ENCODE results near the gene RBL2.

Gene RBL2

GRCh38 chr16:53456625-53457024 lies 22.4 kb downstream of the RBL2 start:
- DNase-seq (ENCODE audit: low read depth): no peak

GRCh38 chr16:53457670-53458069 lies 23.4 kb downstream of the RBL2 start:
- peak; percentile 25 for DNase-seq (ENCODE audit: low read depth)

- no peak for DNase-seq (ENCODE audit: low read depth)
Observed at GRCh38 chr16:53458635-53459034, 24.4 kb downstream of the RBL2 start.

- DNase-seq (ENCODE audit: low read depth): no peak
Observed at GRCh38 chr16:53465606-53466280, 31.5 kb downstream of the RBL2 start.

GRCh38 chr16:53476867-53477266 lies 42.6 kb downstream of the RBL2 start:
- no peak for DNase-seq (ENCODE audit: low read depth)

- DNase-seq (ENCODE audit: low read depth): no peak
Observed at GRCh38 chr16:53478965-53479364, 44.7 kb downstream of the RBL2 start.

GRCh38 chr16:53480394-53480793 lies 46.1 kb downstream of the RBL2 start:
- DNase-seq (ENCODE audit: low read depth): no peak

- no peak for DNase-seq (ENCODE audit: low read depth)
Observed at GRCh38 chr16:53482123-53482522, 47.9 kb downstream of the RBL2 start.

- no peak for DNase-seq (ENCODE audit: low read depth)
Observed at GRCh38 chr16:53484542-53484941, 50.3 kb downstream of the RBL2 start.

- no peak for DNase-seq (ENCODE audit: low read depth)
Observed at GRCh38 chr16:53486230-53486629, 52.0 kb downstream of the RBL2 start.

- no peak for DNase-seq (ENCODE audit: low read depth)
Observed at GRCh38 chr16:53489755-53490154, 55.5 kb downstream of the RBL2 start.

- no peak for DNase-seq (ENCODE audit: low read depth)
Observed at GRCh38 chr16:53492503-53492902, 58.2 kb downstream of the RBL2 start.

GRCh38 chr16:53494636-53495035 lies 60.4 kb downstream of the RBL2 start:
- DNase-seq (ENCODE audit: low read depth): no peak

GRCh38 chr16:53495325-53495724 lies 61.1 kb downstream of the RBL2 start:
- no peak for DNase-seq (ENCODE audit: low read depth)

- DNase-seq (ENCODE audit: low read depth): no peak
Observed at GRCh38 chr16:53498984-53499383, 64.7 kb downstream of the RBL2 start.

GRCh38 chr16:53501216-53501859 lies 67.1 kb downstream of the RBL2 start:
- DNase-seq (ENCODE audit: low read depth): no peak

GRCh38 chr16:53502331-53503269 lies 68.3 kb downstream of the RBL2 start, which contains the start of gene AKTIP:
TSS of gene AKTIP (minus strand) at chr16:53503209. CDS start at chr16:53500259, 2,950 bp downstream.
- peak; percentile 7 for DNase-seq (ENCODE audit: low read depth)

GRCh38 chr16:53503270-53503923 lies 69.1 kb downstream of the RBL2 start:
- peak; percentile 100 for DNase-seq (ENCODE audit: low read depth)

GRCh38 chr16:53503991-53504663 lies 69.9 kb downstream of the RBL2 start:
- DNase-seq (ENCODE audit: low read depth): no peak

- no peak for DNase-seq (ENCODE audit: low read depth)
Observed at GRCh38 chr16:53504665-53505064, 70.4 kb downstream of the RBL2 start.

- DNase-seq (ENCODE audit: low read depth): no peak
Observed at GRCh38 chr16:53506254-53506653, 72.0 kb downstream of the RBL2 start.

Measured in stimulated activated CD8-positive, alpha-beta memory T cell treated with anti-CD3 and anti-CD28 coated beads, Interleukin-4, amount 100 ng/mL, for 24 hours (primary cell).